HL-60 (cell line): ENCODE data around the gene SLC2A9.

Experiments
- DNase-seq, 2 experiments: peaks; one replicate each; pipeline ENCODE4 v3.0.0-alpha.2; 2010 to 2020; ENCODE audit warnings: low read depth in 1 of 2, low spot score in 1 of 2
- H3K27ac ChIP-seq: fragments of 250-450 bp; sonication (Bioruptor Pico); replicated peaks from 2 replicates; pipeline ENCODE4 v1.5.1; 2020; ENCODE audit warnings: mild to moderate bottlenecking, moderate library complexity
- H3K27me3 ChIP-seq: fragments of 250-450 bp; sonication (Bioruptor Pico); 2 replicates; pipeline ENCODE4 v1.5.1; 2021; ENCODE audit warnings: mild to moderate bottlenecking, moderate library complexity; ENCODE audit not compliant: insufficient read depth, poor library complexity, severe bottlenecking
- H3K4me3 ChIP-seq: replicated peaks from 2 replicates; pipeline ENCODE4 v1.5.1; 2011; ENCODE audit warnings: mild to moderate bottlenecking, control low read depth, low read length; ENCODE audit not compliant: insufficient read depth
- GABPA ChIP-seq: IDR thresholded peaks from 2 replicates; pipeline ENCODE4 v1.6.1; 2012; ENCODE audit warnings: low read depth
- POLR2AphosphoS5 ChIP-seq: IDR thresholded peaks from 2 replicates; pipeline ENCODE4 v1.6.1; 2012; ENCODE audit warnings: low read depth
- REST ChIP-seq: IDR thresholded peaks from 2 replicates; pipeline ENCODE4 v1.6.1; 2012; ENCODE audit warnings: low read depth; ENCODE audit not compliant: insufficient replicate concordance
- SPI1 ChIP-seq: IDR thresholded peaks from 2 replicates; pipeline ENCODE4 v1.6.1; 2012; ENCODE audit warnings: low read depth, mild to moderate bottlenecking, borderline replicate concordance
- TF ChIP-seq, protein P1 (sequence below): IDR thresholded peaks from one replicate; pipeline ENCODE4 v1.5.1; 2011; ENCODE audit warnings: low read length, control low read depth, inconsistent platforms; ENCODE audit not compliant: insufficient read depth

The SLC2A9 gene

GRCh38 chr4:10016169-10016568, 5.1 kb downstream of the SLC2A9 start:
- H3K27me3 ChIP-seq: no peaks in the 10 kb centered on the region
- H3K4me3 ChIP-seq: no peak overlapping the region
- no peak overlapping the region for H3K27ac ChIP-seq
- no peak for DNase-seq
- TF ChIP-seq SPI1 (no peak), GABPA (no peak), REST (no peak)

DNA sequence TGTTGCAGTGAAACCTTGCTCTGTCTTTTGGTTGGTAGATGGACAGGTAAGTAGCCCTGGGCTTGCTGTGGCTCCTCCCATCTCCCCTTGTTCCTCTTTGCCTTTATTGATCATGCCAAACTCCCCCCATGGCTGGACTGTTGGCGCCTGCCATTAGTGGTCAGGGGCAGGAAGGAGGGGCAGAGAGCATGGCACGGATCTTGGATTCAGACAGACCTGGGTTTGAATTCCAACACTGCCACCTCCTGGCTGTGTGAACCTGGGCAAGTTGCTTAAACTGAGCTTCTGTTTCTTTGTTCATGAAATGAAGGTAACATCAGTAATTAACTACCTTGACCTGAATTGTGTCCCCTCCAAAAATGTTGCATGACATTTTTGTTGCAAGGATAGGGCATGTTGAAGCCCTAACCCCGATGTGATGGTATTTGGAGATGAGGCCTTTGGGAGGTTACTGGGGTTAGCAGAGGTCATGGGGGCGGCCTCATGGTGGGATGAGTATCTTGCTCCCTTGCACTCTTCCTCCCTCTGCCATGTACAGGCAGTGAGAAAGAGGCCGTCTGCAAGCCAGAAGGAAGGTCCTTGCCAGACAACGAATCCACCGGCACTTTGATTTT, 6.0 kb downstream of the SLC2A9 start:
- H3K27ac ChIP-seq: no peak overlapping the region
- TF ChIP-seq SPI1 (no peak), POLR2AphosphoS5 (no peak), GABPA (no peak), REST (no peak)
- TF ChIP-seq, protein P1, sequence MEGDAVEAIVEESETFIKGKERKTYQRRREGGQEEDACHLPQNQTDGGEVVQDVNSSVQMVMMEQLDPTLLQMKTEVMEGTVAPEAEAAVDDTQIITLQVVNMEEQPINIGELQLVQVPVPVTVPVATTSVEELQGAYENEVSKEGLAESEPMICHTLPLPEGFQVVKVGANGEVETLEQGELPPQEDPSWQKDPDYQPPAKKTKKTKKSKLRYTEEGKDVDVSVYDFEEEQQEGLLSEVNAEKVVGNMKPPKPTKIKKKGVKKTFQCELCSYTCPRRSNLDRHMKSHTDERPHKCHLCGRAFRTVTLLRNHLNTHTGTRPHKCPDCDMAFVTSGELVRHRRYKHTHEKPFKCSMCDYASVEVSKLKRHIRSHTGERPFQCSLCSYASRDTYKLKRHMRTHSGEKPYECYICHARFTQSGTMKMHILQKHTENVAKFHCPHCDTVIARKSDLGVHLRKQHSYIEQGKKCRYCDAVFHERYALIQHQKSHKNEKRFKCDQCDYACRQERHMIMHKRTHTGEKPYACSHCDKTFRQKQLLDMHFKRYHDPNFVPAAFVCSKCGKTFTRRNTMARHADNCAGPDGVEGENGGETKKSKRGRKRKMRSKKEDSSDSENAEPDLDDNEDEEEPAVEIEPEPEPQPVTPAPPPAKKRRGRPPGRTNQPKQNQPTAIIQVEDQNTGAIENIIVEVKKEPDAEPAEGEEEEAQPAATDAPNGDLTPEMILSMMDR: peak; percentile 38
- no peaks in the 10 kb centered on the region for H3K27me3 ChIP-seq
- H3K4me3 ChIP-seq: no peak overlapping the region
- DNase-seq: peak in 1 of 2 experiments; percentile 49

GRCh38 chr4:10013722-10014121, 7.6 kb downstream of the SLC2A9 start:
- no peak overlapping the region for H3K4me3 ChIP-seq
- no peak overlapping the region for H3K27ac ChIP-seq
- DNase-seq: peak in 1 of 2 experiments; percentile 60
- TF ChIP-seq, protein P1: peak; percentile 33
- no peak for TF ChIP-seq REST
- H3K27me3 ChIP-seq: no peaks in the 10 kb centered on the region

DNA sequence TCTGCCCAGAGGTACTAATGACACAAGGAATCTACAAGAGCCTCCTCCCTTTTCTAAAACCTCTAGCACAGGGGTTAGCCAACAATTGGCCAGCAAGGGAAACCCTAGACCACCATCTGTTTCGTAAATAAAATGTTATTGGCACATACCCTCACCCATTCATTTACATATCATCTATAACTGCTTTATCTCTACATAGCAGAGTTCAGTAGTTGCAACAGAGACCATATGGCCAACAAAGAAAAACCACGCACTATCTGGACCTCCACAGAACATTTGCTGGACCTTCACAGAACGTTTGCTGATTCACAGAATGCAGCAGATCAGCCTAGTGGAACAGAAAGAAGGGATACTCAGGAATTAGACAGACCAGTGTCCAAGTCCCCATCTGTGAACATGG, 9.4 kb downstream of the SLC2A9 start:
- Histone ChIP-seq H3K27ac (no peak overlapping the region), H3K4me3 (no peak overlapping the region), H3K27me3 (no peaks in the 10 kb centered on the region)
- DNase-seq: no peak
- TF ChIP-seq, protein P1: no peak
- TF ChIP-seq SPI1 (no peak), GABPA (no peak), REST (no peak), POLR2AphosphoS5 (no peak)
